HT-29 (cell line): ENCODE data around the gene LSMEM2. TPM values are rescaled to one million over a fixed set of nuclear protein-coding genes. Genes with fewer than 3 reads are reported as not detected.
A peak's percentile ranks its signal among the peaks of the same experiment; 100 is the strongest.
"Not testable (repeated sequence)": the region's sequence is repeated elsewhere in the genome, so short reads cannot be mapped to it uniquely, and the experiment has no call there.

ENCODE experiments used
- DNase-seq: peaks from one replicate; pipeline ENCODE4 v3.0.0-alpha.2; 2015; ENCODE audit warnings: low spot score
- total RNA-seq: library from RNA; depleted of rRNA; stranded (reverse); fragments of >200 nt; shearing (Covaris generic); gene quantifications from 2 replicates; pipeline ENCODE4 v1.2.3, GENCODE V29; 2014; rRNA removed

LSMEM2 gene
- not detected in 2 replicates for total RNA-seq

- no peak for DNase-seq
These were observed at the start of gene LSMEM2 for GRCh38 chr3:50278880-50279224. LSMEM2 (plus strand) TSS chr3:50279087; CDS start chr3:50279114, 27 bp downstream.

- DNase-seq: no peak
These were observed 49.4 kb upstream of the LSMEM2 start for GRCh38 chr3:50229490-50229889.

GRCh38 chr3:50230104-50230793 lies 48.6 kb upstream of the LSMEM2 start:
- no peak for DNase-seq

- DNase-seq: no peak
These were observed 48.1 kb upstream of the LSMEM2 start for GRCh38 chr3:50230794-50231125.

- DNase-seq: no peak
These were observed 47.3 kb upstream of the LSMEM2 start for GRCh38 chr3:50231581-50231980.

- DNase-seq: no peak
These were observed 46.6 kb upstream of the LSMEM2 start for GRCh38 chr3:50232303-50232702.

- no peak for DNase-seq
These were observed 45.7 kb upstream of the LSMEM2 start for GRCh38 chr3:50233176-50233575.

GRCh38 chr3:50235716-50236483 lies 43.0 kb upstream of the LSMEM2 start, which contains the start of gene GNAI2:
GNAI2 (plus strand) TSS chr3:50236204; CDS start chr3:50236336, 132 bp downstream.
- DNase-seq: peak; percentile 95

GRCh38 chr3:50236484-50237132 lies 42.3 kb upstream of the LSMEM2 start:
- DNase-seq: no peak

- DNase-seq: no peak
These were observed 41.7 kb upstream of the LSMEM2 start for GRCh38 chr3:50237133-50237651.

- peak; percentile 53 for DNase-seq
These were observed 40.9 kb upstream of the LSMEM2 start for GRCh38 chr3:50237754-50238548.

- peak; percentile 60 for DNase-seq
These were observed 40.3 kb upstream of the LSMEM2 start for GRCh38 chr3:50238549-50239026.

GRCh38 chr3:50239649-50240048 lies 39.2 kb upstream of the LSMEM2 start:
- no peak for DNase-seq

- no peak for DNase-seq
These were observed 37.7 kb upstream of the LSMEM2 start for GRCh38 chr3:50241163-50241562.

GRCh38 chr3:50241713-50242380 lies 37.0 kb upstream of the LSMEM2 start:
- no peak for DNase-seq

- DNase-seq: no peak
These were observed 36.5 kb upstream of the LSMEM2 start for GRCh38 chr3:50242381-50242770.

- DNase-seq: no peak
These were observed 35.9 kb upstream of the LSMEM2 start for GRCh38 chr3:50242851-50243542.

GRCh38 chr3:50243543-50243895 lies 35.4 kb upstream of the LSMEM2 start:
- no peak for DNase-seq

- not testable (repeated sequence) for DNase-seq
These were observed 34.1 kb upstream of the LSMEM2 start for GRCh38 chr3:50244813-50245212.

- DNase-seq: no peak
These were observed 33.6 kb upstream of the LSMEM2 start for GRCh38 chr3:50245251-50245745.
